IPS-18a (cell line): ENCODE results near the gene TICAM1.
"Not testable (repeated sequence)": the region's sequence is repeated elsewhere in the genome, so short reads cannot be mapped to it uniquely, and the experiment has no call there.

Experiments
- H3K27ac ChIP-seq: one replicate; pipeline ENCODE4 v1.5.1; 2013; ENCODE audit warnings: low read length
- H3K27me3 ChIP-seq: one replicate; pipeline ENCODE4 v1.6.1; 2013; ENCODE audit warnings: mild to moderate bottlenecking, low read length; ENCODE audit not compliant: control insufficient read depth, insufficient read depth
- H3K36me3 ChIP-seq: one replicate; pipeline ENCODE4 v1.6.1; 2013; ENCODE audit warnings: low read depth, low read length; ENCODE audit not compliant: control insufficient read depth
- H3K4me1 ChIP-seq: one replicate; pipeline ENCODE4 v1.6.1; 2013; ENCODE audit warnings: low read depth, low read length; ENCODE audit not compliant: control insufficient read depth
- H3K4me3 ChIP-seq: one replicate; pipeline ENCODE4 v1.5.1; 2013; ENCODE audit warnings: low read length
- H3K9ac ChIP-seq: one replicate; pipeline ENCODE4 v1.6.1; 2013; ENCODE audit warnings: mild to moderate bottlenecking, low read length, moderate library complexity
- H3K9me3 ChIP-seq: one replicate; pipeline ENCODE4 v1.6.1; 2013; ENCODE audit warnings: low read depth, low read length; ENCODE audit not compliant: control insufficient read depth

The TICAM1 gene

DNA sequence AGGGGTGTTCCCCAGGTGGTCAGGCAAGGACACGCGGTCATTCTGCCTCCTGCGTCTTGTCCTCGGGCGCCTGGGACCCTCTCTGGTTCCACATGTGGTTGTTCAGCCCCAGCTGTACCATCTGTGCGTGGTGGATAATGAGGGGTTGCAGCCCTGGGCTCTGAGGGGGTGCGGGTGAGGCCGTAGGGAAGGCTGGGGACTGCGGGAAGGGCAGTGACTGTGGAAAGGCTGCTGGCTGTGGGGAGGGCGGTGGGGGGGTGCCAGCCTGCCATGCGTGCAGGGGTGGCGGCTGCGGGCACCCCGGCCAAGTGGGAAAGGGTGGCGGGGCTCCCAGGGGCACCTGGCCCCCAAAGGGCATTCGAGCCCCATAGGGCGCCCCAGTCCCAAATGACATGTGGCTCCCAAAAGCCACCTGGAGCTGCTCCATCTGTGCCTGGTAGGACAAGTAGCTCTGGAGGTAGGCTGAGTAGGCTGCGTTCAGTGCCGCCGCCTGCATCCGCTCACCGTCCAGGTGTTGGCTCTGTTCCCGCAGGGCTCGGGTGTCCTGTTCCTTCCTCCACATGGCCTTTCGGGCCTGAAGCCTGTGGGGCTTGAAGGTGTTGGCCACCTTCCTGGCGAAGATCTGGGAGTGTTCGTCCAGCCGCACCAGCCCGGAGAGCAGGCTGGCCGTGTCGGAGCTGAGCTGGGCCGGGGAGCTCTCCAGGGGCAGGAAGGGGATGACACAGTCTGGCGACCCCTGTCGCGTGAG is 15.1 kb downstream of the TICAM1 start:
- Histone ChIP-seq H3K4me1 (no peaks in the 10 kb centered on the region), H3K9me3 (no peaks in the 10 kb centered on the region), H3K27me3 (peaks cover 10% of the 10 kb centered on the region), H3K36me3 (no peaks in the 10 kb centered on the region), H3K9ac (no peak overlapping the region), H3K4me3 (no peak overlapping the region), H3K27ac (no peak overlapping the region)

DNA sequence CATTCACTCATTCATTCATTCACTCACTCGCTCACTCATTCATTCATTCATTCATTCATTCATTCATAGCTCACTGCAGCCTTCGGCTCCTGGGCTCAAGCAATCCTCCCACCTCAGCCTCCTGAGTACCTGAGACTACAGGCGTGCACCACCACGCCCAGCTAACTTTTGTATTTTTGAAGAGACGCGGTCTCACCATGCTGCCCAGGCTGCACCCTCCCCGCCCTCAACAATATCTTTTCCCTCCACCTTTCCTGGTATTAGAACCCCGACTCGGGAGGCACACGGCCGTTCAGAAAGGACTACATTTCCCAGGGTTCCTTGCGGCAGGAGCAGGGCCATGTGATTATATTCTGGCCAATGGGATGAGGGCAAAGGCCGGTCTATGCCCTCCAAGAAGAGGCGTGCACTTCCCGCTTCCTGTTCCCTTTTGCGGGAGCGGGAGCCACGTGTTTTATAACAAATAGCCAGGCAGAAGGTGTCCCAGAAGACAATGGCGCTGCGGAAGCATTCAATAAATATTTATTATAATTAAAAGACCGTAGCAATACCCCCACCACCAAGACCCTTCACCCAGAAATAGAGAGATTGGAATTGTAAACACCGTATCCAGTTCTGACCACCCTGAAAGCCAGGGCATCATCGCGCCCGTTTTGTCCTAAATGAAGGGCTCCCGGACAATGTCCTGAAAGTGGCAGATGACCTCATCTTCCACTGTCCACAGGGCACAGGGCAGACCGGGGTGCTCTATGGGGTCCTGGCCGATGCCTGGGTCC is 15.9 kb downstream of the TICAM1 start:
- Histone ChIP-seq H3K36me3 (no peaks in the 10 kb centered on the region), H3K27me3 (peaks cover 10% of the 10 kb centered on the region), H3K27ac (no peak overlapping the region), H3K4me1 (no peaks in the 10 kb centered on the region), H3K9me3 (no peaks in the 10 kb centered on the region), H3K9ac (no peak overlapping the region), H3K4me3 (no peak overlapping the region)

DNA sequence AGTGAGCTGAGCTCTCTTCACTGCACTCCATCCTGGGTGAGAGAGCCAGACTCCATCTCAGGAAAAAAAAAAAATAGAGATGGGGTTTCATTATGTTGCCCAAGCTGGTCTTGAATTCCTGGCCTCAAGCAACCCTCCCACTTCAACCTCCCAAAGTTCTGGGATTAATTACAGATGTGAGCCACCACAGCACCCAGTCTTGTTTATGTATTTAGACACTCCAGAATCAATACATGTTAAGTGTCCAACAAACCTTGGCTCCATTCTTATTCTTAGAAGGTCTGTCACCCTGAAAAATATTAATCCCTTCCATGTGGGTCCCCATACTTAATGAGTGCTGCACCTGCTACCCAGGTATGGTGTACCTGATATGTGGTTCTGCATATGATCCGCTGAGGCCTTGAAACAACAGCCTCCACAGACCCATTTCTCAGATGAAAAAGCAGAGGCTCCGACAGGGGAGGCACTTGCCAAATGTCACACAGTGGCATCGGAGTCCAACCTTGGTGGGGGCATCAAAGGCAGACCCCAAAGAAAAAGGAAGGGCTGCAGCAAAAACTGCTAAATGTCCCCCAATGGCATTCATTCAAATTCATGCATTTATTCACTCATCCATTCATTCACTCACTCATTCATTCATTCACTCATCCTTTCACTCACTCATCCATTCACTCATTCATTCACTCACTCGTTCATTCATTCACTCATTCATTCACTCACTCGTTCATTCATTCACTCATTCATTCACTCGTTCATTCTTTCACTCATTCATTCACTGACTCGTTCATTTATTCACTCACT is 16.7 kb downstream of the TICAM1 start:
- no peak overlapping the region for H3K27ac ChIP-seq
- no peaks in the 10 kb centered on the region for H3K36me3 ChIP-seq
- no peak overlapping the region for H3K4me3 ChIP-seq
- peaks cover 10% of the 10 kb centered on the region for H3K27me3 ChIP-seq
- no peaks in the 10 kb centered on the region for H3K4me1 ChIP-seq
- no peak overlapping the region for H3K9ac ChIP-seq
- H3K9me3 ChIP-seq: no peaks in the 10 kb centered on the region

DNA sequence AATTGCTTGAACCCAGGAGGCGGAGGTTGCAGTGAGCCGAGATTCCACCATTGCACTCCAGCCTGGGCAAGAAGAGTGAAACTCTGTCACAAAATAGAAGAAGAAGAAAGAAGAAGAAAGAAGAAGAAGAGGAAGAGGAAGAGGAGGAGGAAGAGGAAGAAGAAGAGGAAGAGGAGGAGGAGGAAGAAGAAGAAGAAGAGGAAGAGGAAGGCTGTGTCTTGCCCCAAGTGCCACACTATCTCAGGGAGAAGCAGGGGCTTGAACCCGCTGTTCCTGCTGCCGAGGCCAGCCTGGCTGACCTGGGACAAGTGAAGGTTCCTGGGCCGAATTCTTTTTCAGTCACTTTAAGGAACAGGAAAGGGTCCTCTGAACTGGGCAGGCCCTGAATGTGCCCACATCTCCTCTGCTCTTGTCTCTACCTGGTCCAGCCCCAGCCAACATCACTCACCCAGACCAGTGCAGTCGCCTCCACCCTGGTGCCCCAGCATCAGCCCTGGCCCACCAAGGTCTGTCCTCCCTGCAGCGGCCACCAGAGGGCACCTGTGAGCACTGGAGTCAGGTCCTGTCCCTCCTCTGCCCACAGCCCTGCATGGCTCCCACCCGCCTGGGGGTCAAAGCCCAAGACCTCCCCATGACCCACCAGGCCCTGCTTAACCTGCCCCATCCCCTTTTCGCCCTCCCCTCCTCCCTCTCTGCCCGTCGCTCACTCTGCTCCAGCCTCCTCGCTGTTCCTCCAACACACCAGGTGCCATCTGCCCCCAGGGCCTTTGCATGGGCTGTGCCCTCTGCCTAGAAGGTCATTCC is 20.0 kb downstream of the TICAM1 start:
- Histone ChIP-seq H3K27ac (no peak overlapping the region), H3K27me3 (peaks cover 5% of the 10 kb centered on the region), H3K4me3 (no peak overlapping the region), H3K9ac (no peak overlapping the region), H3K9me3 (no peaks in the 10 kb centered on the region), H3K4me1 (no peaks in the 10 kb centered on the region), H3K36me3 (no peaks in the 10 kb centered on the region)

DNA sequence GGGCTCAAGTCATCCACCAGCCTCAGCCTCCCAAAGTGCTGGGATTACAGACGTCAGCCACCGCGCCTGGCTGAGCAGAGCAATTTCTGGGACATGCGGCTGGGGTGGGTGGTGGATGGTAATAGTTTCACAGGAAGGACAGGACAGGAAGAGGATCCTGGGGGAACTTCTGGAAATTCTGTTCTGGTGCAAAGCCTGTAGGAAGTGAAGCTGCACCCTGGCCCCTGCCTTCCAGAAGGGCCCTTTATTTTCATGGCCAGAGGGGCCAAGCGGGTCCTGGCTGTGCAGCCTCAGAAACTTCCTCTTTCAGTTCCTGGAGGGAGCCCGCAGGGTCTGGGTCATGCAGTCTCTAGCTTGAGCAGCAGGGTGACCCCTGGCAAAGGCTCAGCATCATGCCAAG is 24.3 kb downstream of the TICAM1 start:
- no peaks in the 10 kb centered on the region for H3K27me3 ChIP-seq
- H3K4me1 ChIP-seq: no peaks in the 10 kb centered on the region

DNA sequence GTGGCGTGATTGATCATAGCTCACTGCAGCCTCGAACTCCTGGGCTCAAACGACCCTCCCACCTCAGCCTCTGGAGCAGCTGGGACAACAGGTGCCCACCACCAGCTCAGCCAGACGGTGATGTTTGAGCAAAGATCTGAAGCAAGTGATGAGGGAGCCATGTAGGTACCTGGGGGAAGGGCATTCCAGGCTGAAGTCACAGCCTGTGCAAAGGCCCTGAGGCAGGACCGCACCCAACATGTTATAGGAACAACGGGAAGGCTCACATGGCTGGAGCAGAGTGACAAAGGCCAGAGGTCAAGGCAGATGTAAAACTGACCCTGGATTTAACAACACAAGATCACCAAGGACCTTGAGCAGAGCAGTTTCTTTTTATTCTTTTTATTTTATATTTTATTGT is 25.1 kb downstream of the TICAM1 start:
- no peaks in the 10 kb centered on the region for H3K9me3 ChIP-seq
- H3K9ac ChIP-seq: no peak overlapping the region
- no peaks in the 10 kb centered on the region for H3K36me3 ChIP-seq
- H3K4me3 ChIP-seq: no peak overlapping the region
- H3K27ac ChIP-seq: no peak overlapping the region
- no peaks in the 10 kb centered on the region for H3K27me3 ChIP-seq
- H3K4me1 ChIP-seq: no peaks in the 10 kb centered on the region

More for the DNA sequence above, 24.3 kb downstream of the TICAM1 start:
- H3K9me3 ChIP-seq: no peaks in the 10 kb centered on the region
- no peak overlapping the region for H3K4me3 ChIP-seq
- H3K27ac ChIP-seq: no peak overlapping the region
- H3K9ac ChIP-seq: no peak overlapping the region
- no peaks in the 10 kb centered on the region for H3K36me3 ChIP-seq

DNA sequence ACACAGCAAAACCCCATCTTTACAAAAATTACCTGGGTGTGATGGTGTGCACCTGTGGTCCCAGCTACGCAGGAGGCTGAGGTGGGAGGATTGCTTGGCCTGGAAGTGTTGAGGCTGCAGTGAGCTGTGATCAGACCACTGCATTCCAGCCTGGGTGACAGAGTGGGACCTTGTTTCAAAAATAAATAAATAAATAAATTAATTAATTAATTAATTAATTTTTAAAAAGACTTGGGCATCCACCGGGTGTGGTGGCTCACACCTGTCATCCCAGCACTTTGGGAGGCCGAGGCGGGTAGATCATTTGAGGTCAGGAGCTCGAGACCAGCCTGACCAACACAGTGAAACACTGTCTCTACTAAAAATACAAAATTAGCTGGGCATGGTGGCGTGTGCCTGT is 26.4 kb downstream of the TICAM1 start:
- H3K9ac ChIP-seq, H3K9me3 ChIP-seq, H3K27me3 ChIP-seq, H3K4me3 ChIP-seq, H3K36me3 ChIP-seq, H3K4me1 ChIP-seq, H3K27ac ChIP-seq: not testable (repeated sequence)

DNA sequence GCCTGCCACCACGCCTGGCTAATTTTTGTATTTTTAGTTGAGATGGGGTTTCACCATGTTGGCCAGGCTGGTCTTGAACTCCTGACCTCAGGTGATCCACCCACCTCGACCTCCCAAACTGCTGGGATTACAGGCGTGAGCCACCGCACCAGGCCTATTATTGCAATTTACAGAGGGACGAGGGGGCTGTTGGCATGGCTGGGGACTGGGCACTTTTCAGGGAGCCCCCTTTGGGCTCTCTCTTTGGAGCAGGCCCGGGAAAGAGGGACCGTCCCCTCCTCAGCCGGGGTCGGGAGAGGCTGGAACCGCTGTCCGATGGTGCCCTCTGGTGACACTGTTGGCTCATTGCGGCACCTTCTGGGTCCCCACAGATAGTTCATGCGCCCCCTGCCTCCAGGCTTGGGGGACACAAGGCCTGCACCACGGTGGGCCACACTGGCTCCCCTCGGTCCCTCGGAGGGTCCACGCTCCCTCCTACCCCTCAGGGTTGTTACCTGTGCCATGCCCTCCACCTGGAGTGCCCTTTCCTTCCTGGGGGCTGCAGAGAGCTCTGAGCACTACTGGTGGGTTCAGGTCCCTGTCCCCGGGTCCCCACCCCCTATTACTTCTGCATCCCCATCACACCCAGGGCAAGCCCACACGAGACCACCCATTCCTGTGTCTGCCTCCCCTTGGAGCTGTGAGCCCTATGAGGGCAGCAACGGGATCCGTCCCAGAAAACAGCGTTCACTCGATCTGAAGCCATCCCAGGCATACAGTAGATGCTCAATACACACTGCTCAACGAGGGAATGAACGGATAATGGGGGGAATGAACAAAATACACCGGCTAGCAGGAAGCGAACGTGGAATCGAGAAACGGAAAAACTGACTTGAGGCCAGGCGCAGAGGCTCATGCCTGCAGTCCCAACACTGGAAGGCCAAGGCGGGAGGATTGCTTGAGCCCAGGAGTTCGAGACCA is 27.5 kb downstream of the TICAM1 start:
- Histone ChIP-seq H3K9me3 (no peaks in the 10 kb centered on the region), H3K4me1 (no peaks in the 10 kb centered on the region), H3K27ac (no peak overlapping the region), H3K4me3 (no peak overlapping the region), H3K27me3 (no peaks in the 10 kb centered on the region), H3K9ac (no peak overlapping the region), H3K36me3 (no peaks in the 10 kb centered on the region)

DNA sequence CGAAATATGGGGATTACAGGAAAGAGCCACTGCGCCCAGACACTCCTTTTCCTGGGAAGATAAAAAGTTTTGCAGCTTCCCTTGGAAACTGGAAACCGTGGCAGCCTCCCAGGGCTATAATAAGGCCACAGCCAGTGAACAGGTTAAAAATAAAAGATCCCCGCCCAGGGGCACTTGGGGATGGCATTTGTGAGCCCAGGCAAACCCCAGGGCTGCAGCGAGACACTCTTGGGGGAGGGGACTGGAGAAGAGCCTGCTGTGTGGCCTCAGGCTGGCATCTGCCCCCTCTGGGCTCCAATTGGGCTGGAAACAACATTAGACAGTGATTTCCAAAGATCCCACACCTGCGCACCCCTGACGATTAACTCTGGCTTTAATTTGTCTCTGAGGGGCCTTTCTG is 28.8 kb downstream of the TICAM1 start:
- no peak overlapping the region for H3K4me3 ChIP-seq
- no peaks in the 10 kb centered on the region for H3K4me1 ChIP-seq
- H3K9me3 ChIP-seq: no peaks in the 10 kb centered on the region
- no peak overlapping the region for H3K9ac ChIP-seq
- no peak overlapping the region for H3K27ac ChIP-seq
- H3K27me3 ChIP-seq: no peaks in the 10 kb centered on the region
- H3K36me3 ChIP-seq: no peaks in the 10 kb centered on the region

DNA sequence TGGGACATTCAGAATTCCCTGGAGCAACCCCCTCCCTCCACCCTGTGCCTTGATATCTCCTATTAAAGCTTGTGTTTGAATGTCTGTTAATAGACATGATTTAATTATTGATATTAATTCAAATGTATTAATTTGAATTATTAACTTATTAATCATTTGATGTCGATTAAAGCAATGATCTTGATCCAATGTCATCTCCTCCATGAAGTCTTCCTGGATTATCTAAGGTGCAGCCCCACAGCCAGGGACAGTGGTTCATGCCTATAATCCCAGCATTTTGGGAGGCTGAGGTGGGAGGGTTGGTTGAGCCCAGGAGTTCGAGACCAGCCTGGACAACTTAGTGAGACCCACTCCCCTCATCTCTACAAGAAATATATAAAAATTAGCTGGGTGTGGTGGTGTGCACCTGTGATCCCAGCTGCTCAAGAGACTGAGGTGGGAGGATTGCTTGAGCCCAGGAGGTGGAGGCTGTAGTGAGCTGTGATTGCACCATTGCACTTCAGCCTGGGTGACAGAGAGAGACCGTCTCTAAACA is 30.4 kb downstream of the TICAM1 start:
- Histone ChIP-seq H3K27me3 (no peaks in the 10 kb centered on the region), H3K9me3 (no peaks in the 10 kb centered on the region), H3K4me1 (no peaks in the 10 kb centered on the region), H3K36me3 (peaks cover 4% of the 10 kb centered on the region), H3K4me3 (no peak overlapping the region), H3K27ac (no peak overlapping the region), H3K9ac (no peak overlapping the region)
